Activated CD8-positive, alpha-beta T cell treated with anti-CD3 and anti-CD28 coated beads for 36 hours (primary cell): ENCODE results near the gene TM9SF1. TPM values are rescaled to one million over a fixed set of nuclear protein-coding genes. Genes with fewer than 3 reads are reported as not detected.

Experiments
- ATAC-seq: fragments of 200-7000 bp; cut with Tn5 transposase; one replicate; pipeline ENCODE4 v1.10.0; 2021; ENCODE audit warnings: mild to moderate bottlenecking, moderate library complexity
- CTCF ChIA-PET: fragments of 350-600 bp; sonication (Branson Sonifier 250); formaldehyde crosslinking; loops from one replicate; lab custom pipeline; 2021; ENCODE audit warnings: antibody characterized with exemption; lab: Charles Lee
- POLR2A ChIA-PET: fragments of 350-600 bp; sonication (Branson Sonifier 250); formaldehyde crosslinking; loops from one replicate; lab custom pipeline; 2021; ENCODE audit warnings: antibody characterized with exemption; lab: Charles Lee
- DNase-seq: peaks from one replicate; pipeline ENCODE4 v3.0.0-alpha.2; 2020
- H3K27ac Mint-ChIP-seq: one replicate; pipeline ENCODE4 v1.8.0; 2021; ENCODE audit warnings: mild to moderate bottlenecking, mixed read lengths
- H3K27me3 Mint-ChIP-seq: one replicate; pipeline ENCODE4 v1.8.0; 2021; ENCODE audit warnings: mixed read lengths
- H3K36me3 Mint-ChIP-seq: one replicate; pipeline ENCODE4 v1.8.0; 2021; ENCODE audit warnings: low read depth, mixed read lengths
- H3K4me1 Mint-ChIP-seq: one replicate; pipeline ENCODE4 v1.8.0; 2021; ENCODE audit warnings: low read depth, mixed read lengths
- H3K4me3 Mint-ChIP-seq: one replicate; pipeline ENCODE4 v1.8.0; 2021; ENCODE audit warnings: mild to moderate bottlenecking, moderate library complexity, mixed read lengths
- H3K9me3 Mint-ChIP-seq: one replicate; pipeline ENCODE4 v1.8.0; 2021; ENCODE audit warnings: mixed read lengths
- CTCF ChIP-seq: fragments of 200-600 bp; IDR thresholded peaks from one replicate; pipeline ENCODE4 v1.8.0; 2022; ENCODE audit warnings: antibody characterized with exemption, mild to moderate bottlenecking
- intact Hi-C: fragments of 100-400 bp; cut with micrococcal nuclease; formaldehyde crosslinking; loops from one replicate; pipeline ENCODE4 v1.10.0; 2022
- total RNA-seq, 2 experiments: library from RNA; stranded (reverse); gene quantifications; one replicate each; pipeline ENCODE4 v1.2.3, GENCODE V29; 2021

TM9SF1 gene
- total RNA-seq, 2 experiments from 2014 or later = 16.3 to 18.0 TPM

- CTCF ChIA-PET = interaction anchor here (0.8 to 8.0 kb wide), 2 partner anchors 10 to 15 kb away, joined by 3 to 91 read pairs; partner anchors contain the start of genes IRF9 and PSME1
- POLR2A ChIA-PET = interaction anchor here (0.6 to 10.7 kb wide), 9 partner anchors 10 to 123 kb away, joined by 3 to 178 read pairs (median 3); partner anchors contain the start of genes EMC9, GMPR2, IPO4 and IRF9
- Mint-ChIP-seq H3K9me3 (no peaks in the 10 kb centered on the region), H3K4me3 (no peak overlapping the region), H3K27ac (no peak overlapping the region), H3K27me3 (no peaks in the 10 kb centered on the region), H3K36me3 (peaks cover 57% of the 10 kb centered on the region), H3K4me1 (peaks cover 25% of the 10 kb centered on the region)
- ATAC-seq (no peak), DNase-seq (no peak)
- intact Hi-C loops = no loop called here
- TF ChIP-seq CTCF = no peak
Measured at GRCh38 chr14:24150993-24151392, 44.2 kb downstream of the TM9SF1 start.

GRCh38 chr14:24150567-24150966, 44.7 kb downstream of the TM9SF1 start:
- H3K4me3 Mint-ChIP-seq = no peak overlapping the region
- DNase-seq = no peak
- H3K36me3 Mint-ChIP-seq = peaks cover 57% of the 10 kb centered on the region
- peaks cover 30% of the 10 kb centered on the region for H3K4me1 Mint-ChIP-seq
- ATAC-seq = no peak
- ChIA-PET CTCF (interaction anchor here (8.0 kb wide), 1 partner anchor 10 kb away, joined by 91 read pairs; the partner anchor contains the start of gene IRF9), POLR2A (interaction anchor here (0.7 to 10.7 kb wide), 8 partner anchors 9 to 93 kb away, joined by 3 to 178 read pairs (median 4); partner anchors contain the start of genes DCAF11, EMC9, GMPR2 and IPO4)
- intact Hi-C loops = no loop called here
- peak overlapping the region; percentile 12 for H3K27ac Mint-ChIP-seq
- H3K27me3 Mint-ChIP-seq = no peaks in the 10 kb centered on the region
- H3K9me3 Mint-ChIP-seq = no peaks in the 10 kb centered on the region
- no peak for TF ChIP-seq CTCF

- H3K36me3 Mint-ChIP-seq = peaks cover 56% of the 10 kb centered on the region
- H3K9me3 Mint-ChIP-seq = no peaks in the 10 kb centered on the region
- H3K4me1 Mint-ChIP-seq = peaks cover 35% of the 10 kb centered on the region
- H3K27me3 Mint-ChIP-seq = no peaks in the 10 kb centered on the region
- ATAC-seq (no peak), DNase-seq (no peak)
- ChIA-PET CTCF (interaction anchor here (8.0 kb wide), 1 partner anchor 11 kb away, joined by 91 read pairs; the partner anchor contains the start of gene IRF9), POLR2A (interaction anchor here (0.7 to 10.7 kb wide), 8 partner anchors 9 to 92 kb away, joined by 3 to 178 read pairs (median 4); partner anchors contain the start of genes DCAF11, EMC9, IPO4 and IRF9)
- peak overlapping the region; percentile 12 for H3K27ac Mint-ChIP-seq
- no peak overlapping the region for H3K4me3 Mint-ChIP-seq
- intact Hi-C loops = no loop called here
- no peak for TF ChIP-seq CTCF
Measured at GRCh38 chr14:24150061-24150460, 45.2 kb downstream of the TM9SF1 start.

GRCh38 chr14:24149302-24149969, 45.8 kb downstream of the TM9SF1 start:
- intact Hi-C loops = no loop called here
- Mint-ChIP-seq H3K27ac (no peak overlapping the region), H3K36me3 (peaks cover 56% of the 10 kb centered on the region), H3K27me3 (no peaks in the 10 kb centered on the region), H3K4me3 (peak overlapping the region; percentile 89), H3K4me1 (peaks cover 40% of the 10 kb centered on the region), H3K9me3 (no peaks in the 10 kb centered on the region)
- TF ChIP-seq CTCF = no peak
- ATAC-seq = no peak
- DNase-seq = no peak
- POLR2A ChIA-PET = interaction anchor here (0.7 to 10.7 kb wide), 9 partner anchors 8 to 92 kb away, joined by 3 to 178 read pairs (median 5); partner anchors contain the start of genes DCAF11, EMC9, IPO4 and IRF9
- CTCF ChIA-PET = interaction anchor here (8.0 kb wide), 1 partner anchor 12 kb away, joined by 91 read pairs; the partner anchor contains the start of gene IRF9
